Hepatocyte (in vitro differentiated cells): ENCODE data around the gene COPZ2.

Source experiments
- EZH2 ChIP-seq: fragments of 200-600 bp; sonication (generic); IDR thresholded peaks from 2 replicates; pipeline ENCODE4 v1.6.1; 2016; ENCODE audit warnings: antibody characterized with exemption, mild to moderate bottlenecking, borderline replicate concordance
- TF ChIP-seq, protein P1 (sequence below): fragments of 200-600 bp; sonication (generic); IDR thresholded peaks from 2 replicates; pipeline ENCODE4 v1.5.1; 2016; ENCODE audit warnings: antibody characterized with exemption, mild to moderate bottlenecking; ENCODE audit not compliant: poor library complexity

DNA sequence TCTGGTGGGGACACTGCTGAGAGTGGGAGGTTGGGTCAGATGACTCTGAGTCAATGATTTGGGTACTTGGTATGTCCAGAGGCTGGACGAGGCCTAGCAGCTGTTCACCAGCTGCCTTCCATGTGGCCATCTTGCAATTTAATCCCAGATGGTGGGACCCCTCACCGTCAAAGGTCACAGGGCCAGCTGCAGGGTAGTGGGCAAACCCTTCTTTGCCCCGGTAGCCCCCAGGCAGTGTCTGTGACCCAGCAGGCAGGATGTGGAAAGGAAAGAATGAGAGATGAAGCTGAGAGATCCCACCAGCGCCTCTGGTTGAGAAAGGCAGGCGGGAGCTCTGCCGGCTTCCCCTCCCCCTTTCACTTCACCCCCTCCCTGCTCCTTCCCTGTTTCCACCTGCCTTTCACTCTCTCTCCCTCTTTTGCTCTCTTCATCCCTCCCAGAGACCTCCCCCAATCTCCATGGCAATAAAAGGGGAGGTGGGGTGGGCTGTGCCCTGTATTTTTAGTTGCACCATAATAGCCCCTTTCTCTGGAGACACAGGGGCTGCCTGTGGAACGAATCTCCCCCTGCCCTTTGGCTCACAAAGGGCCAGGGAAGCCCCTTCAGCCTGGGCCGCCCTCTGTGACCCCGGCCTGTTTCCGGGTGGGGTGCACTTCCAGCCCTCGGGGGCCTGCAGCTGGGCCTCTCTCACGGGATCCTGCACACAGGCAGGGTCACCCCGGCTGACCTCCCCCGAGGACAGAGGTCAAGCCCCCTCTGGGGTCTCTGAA is 46.5 kb downstream of the COPZ2 start:
- TF ChIP-seq, protein P1, sequence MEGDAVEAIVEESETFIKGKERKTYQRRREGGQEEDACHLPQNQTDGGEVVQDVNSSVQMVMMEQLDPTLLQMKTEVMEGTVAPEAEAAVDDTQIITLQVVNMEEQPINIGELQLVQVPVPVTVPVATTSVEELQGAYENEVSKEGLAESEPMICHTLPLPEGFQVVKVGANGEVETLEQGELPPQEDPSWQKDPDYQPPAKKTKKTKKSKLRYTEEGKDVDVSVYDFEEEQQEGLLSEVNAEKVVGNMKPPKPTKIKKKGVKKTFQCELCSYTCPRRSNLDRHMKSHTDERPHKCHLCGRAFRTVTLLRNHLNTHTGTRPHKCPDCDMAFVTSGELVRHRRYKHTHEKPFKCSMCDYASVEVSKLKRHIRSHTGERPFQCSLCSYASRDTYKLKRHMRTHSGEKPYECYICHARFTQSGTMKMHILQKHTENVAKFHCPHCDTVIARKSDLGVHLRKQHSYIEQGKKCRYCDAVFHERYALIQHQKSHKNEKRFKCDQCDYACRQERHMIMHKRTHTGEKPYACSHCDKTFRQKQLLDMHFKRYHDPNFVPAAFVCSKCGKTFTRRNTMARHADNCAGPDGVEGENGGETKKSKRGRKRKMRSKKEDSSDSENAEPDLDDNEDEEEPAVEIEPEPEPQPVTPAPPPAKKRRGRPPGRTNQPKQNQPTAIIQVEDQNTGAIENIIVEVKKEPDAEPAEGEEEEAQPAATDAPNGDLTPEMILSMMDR: no peak
- TF ChIP-seq EZH2: no peak
